T-helper 2 cell (primary cell): ENCODE measurements around the gene KREMEN2.
A peak's percentile ranks its signal among the peaks of the same experiment; 100 is the strongest.
"Not testable (repeated sequence)": the region's sequence is repeated elsewhere in the genome, so short reads cannot be mapped to it uniquely, and the experiment has no call there.

Source experiments
- DNase-seq, 5 experiments: peaks; one replicate each; pipeline versions ENCODE4 v3.0.0 to v3.0.0-alpha.2; 2012 to 2022

KREMEN2 gene

DNA sequence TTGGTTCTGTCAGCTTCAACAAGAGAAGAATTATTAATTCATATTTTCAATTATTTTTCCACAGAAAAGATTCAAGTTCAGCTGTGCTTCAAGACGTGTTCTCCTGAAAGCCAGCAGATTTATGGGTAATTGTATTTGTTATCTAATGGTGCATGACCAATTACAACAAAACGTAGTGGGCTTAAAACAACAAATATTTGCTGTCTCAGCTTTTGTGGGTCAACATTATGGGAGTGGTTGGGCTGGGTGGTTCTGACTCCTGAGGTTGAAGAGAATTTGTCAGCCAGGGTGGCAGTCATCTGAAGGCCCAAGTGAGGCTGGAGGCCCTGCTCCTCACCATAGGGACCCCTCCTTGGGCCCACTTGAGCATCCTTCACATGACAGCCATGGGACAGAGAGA is 24.1 kb upstream of the KREMEN2 start:
- DNase-seq = no peak

DNA sequence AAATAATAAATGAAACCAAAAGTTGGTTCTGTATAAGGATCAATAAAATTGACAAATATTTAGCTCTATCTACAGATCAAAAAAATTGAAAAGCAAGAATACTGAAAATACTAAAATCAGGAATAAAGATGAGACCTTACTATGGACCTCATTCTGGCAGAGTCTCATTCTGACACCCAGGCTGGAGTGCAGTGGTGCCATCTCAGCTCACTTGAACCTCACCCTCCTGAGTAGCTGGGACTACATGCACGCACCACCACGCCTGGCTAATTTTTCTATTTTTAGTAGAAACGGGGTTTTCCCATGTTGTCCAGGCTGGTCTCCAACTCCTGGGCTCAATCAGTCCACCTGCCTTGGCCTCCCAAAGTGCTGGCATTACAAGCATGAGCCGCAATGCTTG is 22.0 kb upstream of the KREMEN2 start:
- DNase-seq = no peak

DNA sequence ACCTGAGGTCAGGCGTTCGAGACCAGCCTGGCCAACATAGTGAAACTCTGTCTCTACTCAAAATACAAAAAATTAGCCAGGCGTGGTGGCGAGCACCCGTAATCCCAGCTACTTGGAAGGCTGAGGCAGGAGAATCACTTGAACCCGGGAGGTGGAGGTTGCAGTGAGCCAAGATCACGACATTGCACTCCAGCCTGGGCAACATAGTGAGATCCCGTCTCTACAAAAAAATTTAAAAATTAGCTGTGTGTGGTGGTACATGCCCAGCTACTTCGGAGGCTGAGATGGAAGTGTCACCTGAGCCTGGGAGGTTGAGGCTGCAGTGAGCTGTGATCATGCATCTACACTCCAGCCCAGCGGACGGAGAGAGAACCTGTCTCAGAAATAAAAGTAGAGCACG is 20.4 kb upstream of the KREMEN2 start:
- DNase-seq = not testable (repeated sequence)

DNA sequence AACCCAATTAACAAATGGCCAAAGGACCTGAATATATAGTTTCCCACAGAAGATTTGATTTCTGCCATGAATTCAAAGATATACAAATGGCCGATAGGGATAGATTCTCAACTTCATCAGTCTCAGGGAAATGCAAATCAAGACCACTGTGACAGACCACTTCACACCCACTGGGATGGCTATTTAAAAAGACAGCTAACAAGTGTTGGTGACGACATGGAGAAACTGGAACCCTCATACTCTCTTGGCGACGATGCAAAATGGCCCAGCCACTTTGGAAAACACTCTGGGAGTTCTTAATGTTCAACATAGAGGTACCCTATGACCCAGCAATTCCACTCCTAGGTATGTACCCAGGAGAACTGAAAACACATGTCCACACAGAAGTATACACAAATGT is 17.4 kb upstream of the KREMEN2 start:
- DNase-seq = no peak

DNA sequence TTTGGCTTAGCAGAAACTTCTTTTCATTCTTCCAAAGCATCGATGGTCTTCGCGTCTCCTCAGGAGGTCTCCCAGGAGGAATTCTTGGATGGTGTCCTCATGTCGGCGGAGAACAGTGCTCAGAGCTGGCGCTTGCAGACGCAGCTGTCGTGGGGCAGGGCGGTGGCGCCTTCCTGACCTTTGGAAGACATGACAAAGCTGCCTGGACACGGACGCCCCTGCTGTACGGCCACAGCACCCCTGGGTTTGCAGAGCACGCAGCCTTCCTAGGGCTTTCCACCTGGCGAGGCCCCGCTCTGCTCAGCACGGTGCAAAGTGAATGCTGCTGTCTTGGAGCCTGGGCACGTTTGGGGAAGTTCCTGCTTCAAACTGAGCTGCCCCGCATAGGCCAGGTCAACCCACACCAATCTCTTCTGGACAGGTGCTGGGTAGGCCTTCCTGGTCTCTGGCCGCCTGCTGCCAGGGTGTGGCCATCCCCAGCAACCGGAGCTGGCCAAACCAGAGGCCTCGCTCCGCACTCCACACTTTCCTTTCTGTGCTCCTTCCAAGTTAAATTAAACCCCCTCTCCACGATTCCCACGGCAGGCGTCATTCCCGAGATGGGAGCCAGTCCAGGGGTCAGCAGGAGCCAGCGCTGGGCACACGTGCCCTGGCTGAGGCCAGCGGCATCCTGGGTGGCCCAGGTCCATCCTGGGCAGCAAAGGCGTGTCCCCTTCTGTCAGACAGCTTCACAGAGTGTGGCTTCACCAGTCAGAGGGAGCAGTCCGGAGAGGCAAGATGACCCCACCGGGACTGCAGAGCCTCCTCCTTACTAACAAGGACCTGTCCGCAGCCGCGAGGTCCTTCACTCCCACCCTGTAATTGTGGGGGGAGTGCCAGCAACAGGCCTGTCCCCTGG is 15.0 kb upstream of the KREMEN2 start:
- DNase-seq = no peak

DNA sequence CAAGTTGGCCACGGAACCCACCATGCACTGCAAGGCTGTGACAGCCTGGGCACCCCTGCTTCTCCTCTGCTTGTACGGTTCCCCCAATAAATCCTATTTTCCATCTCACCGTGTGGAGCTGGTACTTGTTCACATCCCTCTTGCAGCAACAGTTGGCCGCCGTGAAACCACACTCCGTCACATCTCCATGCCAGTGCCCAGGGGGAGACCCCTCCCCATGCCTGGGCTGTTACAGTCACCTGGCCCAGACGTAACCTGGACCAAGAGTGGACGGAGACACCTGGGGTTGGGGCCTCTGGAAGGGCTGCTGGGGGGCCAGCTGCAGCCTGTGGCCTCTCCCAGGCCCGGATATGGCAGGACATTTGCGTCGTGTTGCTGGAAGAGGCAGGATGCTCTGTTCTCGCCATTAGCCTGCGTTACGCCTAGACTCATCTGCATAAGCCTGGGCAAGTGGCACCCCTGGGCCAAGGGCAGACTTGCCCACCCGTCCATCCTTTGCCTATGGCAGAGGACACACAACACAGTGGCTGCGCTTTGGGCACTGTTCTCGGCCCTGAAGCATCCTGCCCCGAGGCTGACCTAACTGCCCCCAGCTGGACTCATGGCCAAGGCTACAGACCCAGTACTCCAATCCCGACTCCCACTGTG is 14.2 kb upstream of the KREMEN2 start:
- no peak for DNase-seq

DNA sequence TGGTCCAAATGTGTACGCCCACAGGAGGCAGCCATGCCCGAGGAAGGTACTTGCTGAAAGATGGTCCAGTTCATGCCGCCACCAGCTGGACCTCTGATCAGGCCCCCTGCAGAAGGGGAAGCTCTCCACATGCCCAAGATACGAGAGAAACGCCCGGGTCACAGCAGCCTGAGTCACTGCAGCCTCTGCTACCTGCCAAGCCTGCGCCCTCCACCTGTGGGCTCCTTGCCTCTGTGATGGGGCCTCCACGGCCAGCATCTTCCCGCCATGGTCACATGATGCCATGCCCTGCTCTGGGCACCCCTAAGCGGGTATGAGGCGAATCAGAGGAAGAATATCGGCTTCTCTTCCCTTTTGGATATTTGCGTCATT is 13.7 kb upstream of the KREMEN2 start:
- no peak for DNase-seq

DNA sequence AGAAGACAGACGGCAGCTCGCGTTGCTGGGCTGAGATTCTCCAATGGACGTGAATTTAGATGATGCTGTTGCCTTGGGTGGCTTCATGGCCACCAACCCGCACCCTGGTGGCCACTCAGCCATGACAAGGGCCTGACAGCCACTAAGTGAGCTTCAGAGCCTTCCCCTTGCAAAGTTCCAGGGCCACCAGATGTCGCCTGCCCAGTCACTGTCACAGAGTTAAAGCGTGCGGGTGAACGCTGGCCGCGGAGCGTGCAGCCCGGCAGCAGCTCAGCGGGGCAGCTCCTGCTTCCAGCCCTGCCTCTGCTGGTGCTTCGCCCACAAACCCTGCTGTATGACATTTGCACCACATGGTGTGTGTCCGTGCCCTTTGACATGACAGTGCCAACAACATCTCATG is 13.3 kb upstream of the KREMEN2 start:
- no peak for DNase-seq

DNA sequence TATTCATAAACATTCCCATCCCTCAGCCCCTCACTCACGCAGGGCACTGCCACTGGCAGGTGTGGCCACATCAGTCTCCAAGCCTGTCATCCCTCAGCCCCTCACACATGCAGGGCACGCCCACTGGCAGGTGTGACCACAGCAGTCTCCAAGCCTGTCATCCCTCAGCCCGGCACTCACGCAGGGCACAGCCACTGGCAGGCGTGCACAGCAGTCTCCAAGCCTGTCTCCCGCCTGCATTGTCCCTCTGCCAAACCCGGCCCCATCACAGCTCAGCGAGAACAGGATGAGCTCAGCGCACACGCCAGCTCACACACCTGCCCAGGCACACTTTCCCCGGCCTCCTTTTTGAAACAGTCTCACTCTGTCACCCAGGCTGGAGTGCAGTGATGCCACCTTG is 11.4 kb upstream of the KREMEN2 start:
- no peak for DNase-seq

DNA sequence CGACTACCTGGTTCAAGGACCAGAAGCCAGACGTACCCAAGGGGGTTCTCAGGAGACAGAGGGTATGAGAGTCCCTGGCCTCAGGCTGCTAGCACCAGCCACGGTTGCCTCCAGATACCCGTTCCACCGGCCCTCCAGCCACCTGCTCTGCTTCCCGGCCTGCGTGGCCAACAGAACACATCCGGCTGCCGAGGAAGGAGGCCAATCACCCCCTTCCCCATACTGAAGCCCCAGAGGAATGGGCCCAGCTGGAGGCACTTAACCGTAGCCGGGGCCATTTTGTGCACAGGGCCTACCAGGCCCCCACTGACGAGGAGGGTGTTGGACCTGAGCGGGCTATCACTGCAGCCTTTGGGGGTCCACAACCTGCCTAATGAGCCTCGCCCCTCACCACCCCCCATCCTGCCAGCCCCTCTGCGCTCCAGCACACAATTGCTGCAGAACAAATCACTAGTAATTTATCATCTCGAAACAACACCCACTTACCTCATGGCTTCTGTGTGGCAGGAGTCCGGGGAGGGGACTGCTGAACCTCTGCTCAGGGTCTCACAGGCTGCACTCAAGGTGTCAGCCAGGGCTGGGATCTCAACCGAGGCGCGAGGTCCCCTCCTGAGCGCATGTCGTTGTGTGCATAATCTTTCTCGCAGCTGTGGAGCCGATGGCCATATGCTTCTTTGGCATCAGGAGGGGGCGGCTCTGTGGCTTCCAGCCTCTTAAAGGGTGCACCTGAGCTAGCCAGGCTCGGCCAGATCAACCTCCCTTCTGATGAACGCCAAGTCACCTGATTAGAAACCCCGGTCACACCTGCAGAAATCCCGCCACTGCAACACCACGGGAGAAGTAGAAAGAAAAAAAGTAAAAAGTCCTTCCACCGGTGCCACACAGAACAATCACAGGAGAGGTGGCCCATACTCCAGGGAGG is 10.1 kb upstream of the KREMEN2 start:
- no peak for DNase-seq

DNA sequence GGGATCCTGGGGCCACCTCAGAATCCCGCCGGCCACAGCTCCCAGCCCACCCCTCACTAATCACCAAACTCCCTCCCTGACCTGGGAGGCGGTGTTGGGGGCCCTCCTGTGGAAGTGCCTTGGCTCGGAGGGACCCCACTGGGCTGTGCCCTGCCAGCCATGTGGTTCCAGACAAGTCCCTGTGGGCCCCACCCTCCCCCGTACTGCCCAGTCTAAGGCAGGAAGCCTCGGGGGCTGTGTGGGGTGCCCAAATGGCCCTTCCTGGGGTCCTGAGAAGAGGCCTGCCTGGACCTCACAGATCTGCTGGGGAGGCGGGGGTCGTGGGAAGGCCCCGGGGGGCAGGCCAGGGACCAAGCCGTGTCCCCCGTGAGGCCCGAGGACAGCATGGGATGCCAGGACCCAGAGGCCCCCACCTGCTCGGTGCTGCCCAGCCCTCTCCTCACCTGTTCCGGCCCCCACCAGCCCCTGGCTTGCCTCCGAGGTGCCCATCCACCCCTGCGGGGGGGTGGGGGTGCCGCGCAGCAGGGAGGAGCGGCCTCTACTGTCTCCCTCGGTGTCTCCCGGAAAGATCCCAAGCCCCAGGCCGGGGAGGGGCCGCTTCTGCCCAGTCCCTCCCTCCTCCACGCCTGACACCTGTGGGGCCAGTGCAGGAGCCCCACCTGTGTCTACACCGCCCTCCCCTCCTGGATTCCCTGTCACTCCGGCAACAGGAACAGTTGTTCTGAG is 9.3 kb upstream of the KREMEN2 start:
- DNase-seq = no peak

DNA sequence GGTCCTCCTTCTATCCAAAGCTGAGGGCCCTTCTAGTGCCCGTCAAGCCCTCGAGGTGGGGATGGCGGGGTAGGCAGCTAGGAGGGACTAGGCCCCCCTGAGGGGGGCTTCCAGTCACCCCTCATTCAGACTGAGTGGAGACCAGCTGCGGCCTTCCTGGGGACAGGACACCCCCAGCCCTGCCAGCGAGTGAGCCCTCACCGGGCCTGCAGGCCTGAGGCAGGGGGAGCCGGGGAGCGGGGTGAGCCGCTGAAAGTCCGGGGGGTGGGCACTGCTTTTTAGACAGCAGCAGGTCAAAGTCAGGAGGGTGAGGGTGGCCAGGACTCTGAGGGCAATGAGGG is 8.7 kb upstream of the KREMEN2 start:
- DNase-seq = no peak

DNA sequence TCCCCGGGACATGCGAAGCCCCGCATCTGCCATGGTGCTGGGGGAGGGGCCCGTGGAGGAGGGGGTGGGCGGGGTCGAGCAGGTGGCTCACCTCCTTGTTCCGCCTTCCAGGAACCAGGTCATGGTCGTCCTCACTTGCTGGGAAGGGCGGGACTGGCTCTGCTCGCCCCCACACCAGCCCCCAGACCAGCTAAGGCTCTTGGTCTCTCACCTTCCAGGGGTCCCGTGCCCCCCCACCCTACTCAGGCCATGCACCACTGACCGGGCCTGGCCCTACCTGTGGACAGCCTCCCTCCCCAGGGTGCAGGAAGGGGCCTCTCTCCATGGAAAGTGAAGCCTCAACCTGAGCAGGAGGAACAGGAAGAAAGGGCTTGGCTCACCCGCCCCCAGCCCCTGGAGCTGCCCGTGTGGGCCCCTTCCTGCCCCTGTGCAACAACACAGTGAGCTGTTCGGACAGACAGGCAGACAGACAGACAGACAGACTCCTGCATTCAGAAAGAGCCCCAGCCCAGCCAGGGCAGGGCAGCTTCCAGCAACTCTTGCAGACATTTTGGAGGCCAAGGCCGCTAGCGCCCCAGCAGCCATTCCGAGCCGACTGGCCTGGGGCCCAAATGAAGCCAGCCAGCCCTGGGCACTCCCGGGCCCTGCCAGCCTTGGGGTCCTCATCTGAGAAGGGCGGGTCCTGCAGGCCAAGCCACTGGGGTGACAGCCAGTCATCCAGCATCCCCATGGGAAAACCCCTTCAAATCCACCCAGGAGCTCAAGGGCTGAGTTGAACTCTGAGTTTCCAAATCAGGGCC is 8.1 kb upstream of the KREMEN2 start:
- DNase-seq = no peak

DNA sequence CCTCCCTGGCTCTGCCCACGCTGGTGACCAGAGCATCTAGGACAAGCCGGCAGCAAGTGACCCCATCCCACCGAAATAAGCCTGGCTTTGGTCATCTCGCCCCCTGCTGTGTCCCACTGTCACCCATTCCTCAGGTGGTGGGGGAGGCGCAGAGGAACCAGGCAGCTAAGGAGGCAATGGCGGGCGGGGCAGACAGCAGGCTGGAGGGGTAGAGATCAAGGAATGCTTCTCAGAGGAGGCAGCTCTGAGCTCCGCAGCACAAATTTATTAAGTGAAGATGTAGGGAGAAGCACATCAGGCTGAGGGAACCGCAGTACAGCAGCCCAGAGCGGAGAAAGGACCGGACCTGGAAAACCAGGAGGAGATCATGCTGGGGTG is 7.5 kb upstream of the KREMEN2 start:
- no peak for DNase-seq

DNA sequence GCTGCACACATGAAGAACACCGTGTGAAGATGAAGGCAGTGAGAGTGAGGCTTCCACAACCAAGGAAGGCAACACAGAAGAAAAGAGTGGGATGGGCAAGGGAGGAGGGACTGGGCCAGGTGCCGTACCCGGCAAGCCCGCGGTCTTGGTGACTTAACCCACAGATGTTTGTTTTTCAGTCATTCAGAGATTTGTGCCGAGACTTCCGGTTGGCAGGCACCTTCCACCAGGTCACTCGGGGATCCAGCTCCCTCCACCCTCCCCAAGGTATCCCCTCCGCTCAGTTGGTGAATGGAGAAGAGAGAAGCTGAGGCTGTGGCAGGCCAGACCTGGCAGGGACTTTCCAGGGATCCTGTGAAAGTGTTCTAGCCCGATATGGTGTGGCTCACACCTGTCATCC is 4.9 kb upstream of the KREMEN2 start:
- DNase-seq = no peak

DNA sequence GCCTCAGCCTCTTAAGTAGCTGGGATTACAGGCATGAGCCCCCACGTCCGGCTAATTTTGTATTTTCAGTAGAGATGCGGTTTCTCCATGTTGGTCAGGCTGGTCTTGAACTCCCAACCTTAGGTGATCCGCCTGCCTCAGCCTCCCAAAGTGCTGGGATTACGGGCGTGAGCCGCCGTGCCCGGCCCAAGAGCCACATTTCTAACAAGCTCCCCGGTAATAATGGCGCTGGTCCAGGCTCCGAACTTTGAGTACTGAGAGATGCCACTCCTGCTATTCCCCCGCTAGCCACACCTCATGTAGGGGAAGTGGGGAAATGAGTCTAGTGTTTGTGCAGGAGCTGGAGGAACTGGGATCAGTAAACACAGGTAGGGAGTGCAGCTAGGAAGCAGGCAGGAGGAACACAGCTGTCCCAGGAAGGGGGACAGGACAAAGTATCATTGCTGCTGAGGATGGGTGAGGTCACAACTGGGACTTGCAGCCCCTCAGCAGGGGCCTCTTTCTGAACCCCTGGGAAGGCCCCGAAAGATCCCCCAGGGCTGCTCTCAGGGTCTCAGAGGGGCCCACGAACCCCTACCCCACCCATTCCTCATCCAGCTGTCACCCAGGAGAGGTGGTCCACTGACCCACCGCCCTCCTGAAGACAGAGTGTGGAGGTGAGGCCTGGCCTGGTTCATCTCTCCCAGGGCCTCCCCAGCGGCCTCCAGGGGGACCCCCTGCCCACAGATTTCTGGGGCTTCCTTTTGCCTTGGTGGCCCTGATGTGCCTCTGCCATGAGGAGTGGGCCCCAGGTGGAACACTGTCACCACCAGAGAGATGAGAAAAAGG is 3.7 kb upstream of the KREMEN2 start:
- no peak for DNase-seq

DNA sequence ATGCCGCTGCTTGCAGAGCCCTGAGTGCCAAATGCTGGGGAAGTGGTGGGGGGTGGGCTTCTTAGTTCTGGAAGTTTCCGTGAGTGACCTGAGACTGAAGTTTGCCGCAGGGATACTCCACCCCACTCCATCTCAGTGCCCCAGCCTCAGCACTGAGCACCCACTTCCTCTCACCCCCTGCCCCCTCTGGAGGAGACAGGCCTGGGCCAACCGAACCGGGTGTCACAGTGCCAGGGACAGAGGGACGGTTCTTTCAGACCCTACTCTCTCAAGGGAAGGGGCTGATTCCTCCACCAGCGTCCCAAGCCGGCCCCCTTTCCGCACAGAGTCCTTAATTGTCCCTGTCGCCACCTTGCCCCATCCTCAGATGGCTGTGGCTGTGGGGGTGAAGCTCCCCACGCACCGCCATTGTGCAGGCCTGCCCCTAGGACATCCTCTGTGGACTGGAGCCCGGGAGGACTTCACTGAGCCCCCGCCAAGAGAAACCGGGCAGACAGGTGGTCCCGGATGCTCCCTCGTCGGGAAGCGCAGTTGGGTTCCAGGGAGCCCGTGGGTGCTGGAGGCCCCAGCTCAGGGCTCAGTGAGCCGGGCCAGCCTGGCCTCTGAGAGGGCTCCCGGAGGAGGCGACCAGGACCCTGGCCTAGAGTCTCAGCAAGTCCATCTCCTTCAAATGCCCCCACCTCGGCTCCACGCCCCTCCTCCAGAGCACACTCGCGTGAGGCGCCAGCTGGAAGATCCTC is 1.6 kb upstream of the KREMEN2 start:
- no peak for DNase-seq

DNA sequence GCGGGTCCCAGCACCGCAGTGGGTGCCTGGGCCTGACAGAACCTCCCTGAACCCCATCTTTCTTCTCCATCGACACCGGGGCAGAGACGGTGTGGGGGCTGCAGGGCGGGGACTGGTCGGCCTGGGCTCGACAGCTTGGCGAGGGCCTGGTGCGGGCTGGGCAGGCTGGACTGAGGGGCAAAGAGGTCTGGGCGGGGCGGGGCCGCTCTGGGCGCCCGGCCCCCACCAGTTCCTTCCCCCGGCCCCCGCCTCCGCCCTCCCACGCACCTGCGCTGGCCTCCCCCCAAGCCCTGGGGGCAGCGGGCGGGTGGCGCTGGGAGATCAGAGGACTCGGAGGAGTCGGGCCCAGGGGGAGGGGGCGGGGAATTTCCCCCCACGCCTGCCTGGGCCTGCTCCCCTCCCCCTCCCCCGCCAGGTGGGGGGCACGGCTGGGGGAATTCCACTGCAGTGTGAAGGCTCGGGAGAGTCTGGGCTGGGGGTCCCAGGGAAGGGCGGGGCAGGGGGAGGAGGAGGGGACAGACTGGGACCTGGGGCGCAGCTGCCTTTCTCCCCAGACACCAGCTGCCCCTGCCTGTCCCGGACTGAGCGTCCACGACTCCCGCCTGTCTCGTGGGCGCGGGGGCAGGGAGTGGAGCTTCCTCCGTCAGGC is 877 bp upstream of the KREMEN2 start:
- DNase-seq = peak in 2 of 5 experiments; percentile 22 to 28

DNA sequence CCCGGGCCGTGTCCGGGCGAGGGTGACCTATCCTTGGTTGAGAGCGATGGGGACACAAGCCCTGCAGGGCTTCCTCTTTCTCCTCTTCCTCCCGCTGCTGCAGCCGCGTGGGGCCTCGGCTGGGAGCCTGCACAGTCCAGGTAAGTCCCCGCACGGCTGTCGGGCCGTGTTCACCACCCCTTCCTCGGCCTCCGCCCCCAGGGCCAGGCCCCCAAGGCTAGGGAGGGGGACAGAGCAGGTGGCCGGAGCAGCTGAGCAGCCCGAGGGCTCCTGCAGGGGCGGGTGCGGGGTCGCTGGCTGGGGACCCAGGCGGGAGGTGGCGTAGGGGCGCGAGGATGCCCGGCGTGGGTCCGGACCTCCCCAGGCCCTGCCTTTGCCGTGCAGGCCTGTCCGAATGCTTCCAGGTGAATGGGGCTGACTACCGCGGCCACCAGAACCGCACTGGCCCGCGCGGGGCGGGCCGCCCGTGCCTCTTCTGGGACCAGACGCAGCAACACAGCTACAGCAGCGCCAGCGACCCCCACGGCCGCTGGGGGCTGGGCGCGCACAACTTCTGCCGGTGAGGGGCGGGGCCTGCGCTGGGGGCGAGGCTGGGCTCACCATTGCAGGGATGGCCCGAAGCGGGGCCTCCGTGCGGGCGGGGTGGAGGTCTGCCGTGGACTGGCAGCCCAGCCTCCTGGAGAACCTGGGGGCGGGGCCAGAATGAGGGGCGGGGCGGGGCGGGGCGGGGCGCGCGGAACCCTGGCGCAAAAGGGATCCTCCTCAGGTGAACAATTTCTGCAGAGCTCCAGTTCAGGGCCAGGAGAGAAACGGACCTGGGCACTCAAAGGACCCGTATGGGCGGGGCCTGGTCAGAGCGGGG is 631 bp downstream of the KREMEN2 start:
- peak; percentile 39 to 66 (median 48) for DNase-seq
